Activated CD4-positive, alpha-beta T cell treated with anti-CD3 and anti-CD28 coated beads, Interleukin-2, amount 50 U/mL, for 1 hour (primary cell): ENCODE measurements around the gene RBM3.

Source experiments
- DNase-seq: peaks from one replicate; pipeline ENCODE4 v3.0.0-alpha.2; 2020

Gene RBM3

DNA sequence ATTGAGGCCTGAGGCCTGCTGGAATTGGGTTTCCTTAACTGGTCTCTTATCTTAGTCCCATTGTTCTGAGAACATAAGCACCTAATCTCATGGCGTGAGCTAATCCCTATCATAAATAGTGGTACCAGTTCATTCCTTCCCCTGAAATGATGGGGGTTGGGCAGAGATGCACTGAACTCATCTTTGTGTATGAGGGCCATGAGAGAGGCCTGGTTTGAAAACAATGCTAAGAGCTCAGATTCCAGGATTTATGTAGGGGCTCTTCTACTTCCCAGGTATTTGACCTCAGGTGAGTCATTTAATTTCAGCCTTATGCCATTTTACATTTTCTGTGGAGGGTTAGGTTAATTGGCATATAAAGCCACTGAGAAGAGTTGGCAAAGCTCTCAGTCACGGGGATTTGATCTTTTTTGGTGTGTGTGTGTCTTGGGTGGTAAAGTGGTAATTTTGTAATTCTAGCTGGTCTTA, 4.4 kb downstream of the RBM3 start:
- no peak for DNase-seq

- no peak for DNase-seq
Measured at GRCh38 chrX:48579259-48579658, 5.0 kb downstream of the RBM3 start.

- no peak for DNase-seq
Measured at GRCh38 chrX:48580662-48581061, 6.4 kb downstream of the RBM3 start.

- no peak for DNase-seq
Measured at GRCh38 chrX:48584698-48585097, 10.4 kb downstream of the RBM3 start.

- no peak for DNase-seq
Measured at GRCh38 chrX:48589482-48590162, 15.3 kb downstream of the RBM3 start.

DNA sequence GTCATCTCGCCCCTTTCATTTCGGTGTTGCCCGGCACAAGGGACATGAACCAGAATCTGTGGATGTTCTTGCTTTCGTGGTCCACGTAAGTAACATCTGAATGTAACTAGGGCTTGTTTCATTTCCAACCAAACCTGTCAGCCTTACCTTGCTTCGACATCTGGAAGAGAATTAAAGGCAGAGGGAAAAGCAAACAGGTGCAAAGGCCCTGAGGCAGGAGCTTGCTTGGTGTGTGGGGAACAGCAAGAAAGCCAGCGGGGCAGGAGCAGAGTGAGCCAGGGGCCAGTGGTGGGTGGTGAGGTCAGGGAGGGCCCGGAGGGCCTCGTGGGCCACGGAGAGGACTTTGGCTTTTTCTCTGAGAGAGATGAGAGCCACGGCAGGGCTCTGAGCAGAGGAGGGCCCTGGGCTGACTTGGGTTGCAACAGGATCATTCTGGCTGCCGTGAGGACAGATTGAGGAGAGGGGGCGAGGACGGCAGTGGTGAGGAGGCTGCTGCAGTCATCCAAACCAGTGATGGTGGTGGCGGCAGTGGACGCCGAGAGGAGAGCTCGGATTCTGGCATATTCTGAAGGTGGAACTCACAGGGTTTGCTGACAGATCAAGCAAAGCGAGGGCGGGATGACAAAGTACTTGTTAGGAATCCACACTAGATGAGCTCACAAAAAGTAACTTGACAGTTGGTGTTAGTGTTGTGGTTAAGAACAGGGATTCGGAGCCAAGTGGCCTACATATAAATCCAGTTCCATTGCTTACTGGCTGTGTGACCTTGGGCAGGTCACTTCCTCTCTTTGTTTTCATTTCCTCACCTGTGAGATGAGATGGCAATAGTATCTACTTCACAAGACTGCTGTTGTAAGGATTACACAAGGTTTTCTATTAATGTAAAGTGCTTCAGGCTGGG, 16.2 kb downstream of the RBM3 start:
- DNase-seq = no peak

DNA sequence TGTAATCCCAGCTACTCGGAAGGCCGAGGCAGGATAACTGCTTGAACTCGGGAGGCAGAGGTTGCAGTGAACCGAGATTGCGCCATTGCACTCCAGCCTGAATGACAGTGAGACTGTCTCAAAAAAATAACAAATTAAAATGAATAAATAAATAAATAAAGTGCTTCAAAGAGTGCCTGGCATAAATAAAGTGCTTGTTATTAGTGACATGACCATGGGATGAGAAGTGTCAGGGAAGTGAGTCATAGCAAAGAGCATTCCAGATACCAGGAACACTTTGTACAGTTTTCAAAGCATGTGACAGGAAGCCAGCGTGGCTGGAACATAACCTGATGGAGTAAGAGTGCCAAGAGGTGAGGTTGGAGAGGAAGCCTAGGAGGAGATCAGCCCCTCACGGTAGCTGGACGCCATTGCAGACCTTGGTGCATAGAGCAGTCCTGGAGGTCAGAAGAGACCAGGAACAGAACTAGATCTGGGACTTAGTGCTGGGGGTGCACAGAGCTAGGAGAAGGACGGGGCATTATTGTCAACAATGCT, 17.0 kb downstream of the RBM3 start:
- DNase-seq = no peak

DNA sequence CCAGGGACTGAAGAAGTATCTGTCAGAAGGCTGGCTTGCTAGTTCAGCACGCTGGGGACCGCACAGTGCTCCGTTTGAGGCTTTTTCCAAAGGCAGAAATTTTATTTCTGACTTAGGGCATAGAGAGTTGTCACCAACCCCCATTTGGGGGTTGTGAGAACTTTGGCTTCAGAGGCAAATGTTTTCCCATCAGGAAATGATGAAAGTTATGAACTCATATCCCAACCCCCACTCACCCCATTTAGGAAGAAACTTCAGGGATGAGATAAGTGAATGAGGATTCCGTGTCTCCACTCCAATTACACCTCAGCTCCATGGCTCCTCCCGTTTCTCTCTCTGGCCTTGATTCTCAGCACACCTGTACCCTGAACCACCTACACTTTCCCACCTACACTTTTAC, 18.7 kb downstream of the RBM3 start:
- no peak for DNase-seq

GRCh38 chrX:48595929-48596328, 21.6 kb downstream of the RBM3 start:
- no peak for DNase-seq

DNA sequence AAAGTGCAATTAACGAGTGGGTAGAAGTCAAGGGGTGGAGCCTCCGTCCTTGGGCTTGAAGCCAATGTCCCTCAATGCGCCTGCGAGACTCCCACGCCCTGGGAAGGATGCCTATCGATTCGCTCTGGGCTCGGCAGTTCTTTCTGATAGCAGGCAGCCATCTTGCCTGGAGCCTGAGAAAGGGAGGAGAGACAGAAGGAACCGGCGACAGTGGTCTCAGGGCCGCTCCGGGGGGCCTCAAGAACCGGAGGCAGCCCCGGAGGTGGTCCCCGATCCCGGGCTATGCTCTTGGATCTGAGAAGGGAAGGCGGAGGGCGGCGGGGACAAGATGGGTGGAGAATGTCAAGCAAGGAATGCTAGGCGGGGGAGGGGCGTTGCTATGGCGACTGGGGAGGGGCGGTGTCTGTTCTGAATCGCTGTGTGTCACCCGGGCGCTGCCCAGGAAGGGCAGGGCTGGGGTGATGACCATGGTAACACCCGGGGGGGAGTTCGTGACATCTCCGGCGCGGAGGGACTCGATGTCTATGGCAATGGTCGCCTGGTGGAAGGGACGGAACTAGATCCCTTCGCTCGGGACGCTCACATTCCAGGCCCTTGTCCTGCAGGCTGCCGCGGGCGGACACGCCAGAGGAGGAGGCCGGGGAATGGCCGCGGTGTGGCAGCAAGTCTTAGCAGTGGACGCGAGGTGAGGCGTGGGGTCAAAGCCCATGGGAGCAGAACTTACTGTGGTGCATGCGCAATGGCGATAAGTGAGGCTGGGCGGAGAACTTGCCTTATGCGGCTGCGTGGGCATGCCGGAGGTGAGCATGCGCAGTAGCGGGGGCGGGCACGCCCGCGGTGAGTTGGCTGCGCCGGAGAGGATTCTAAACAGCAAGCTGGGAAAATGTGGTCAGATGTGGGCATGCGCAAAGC, 23.3 kb downstream of the RBM3 start, which contains the start of gene WDR13:
Gene WDR13 (plus strand): TSS at position 140 of the 912 bp plus-strand sequence. CDS start 505 bp downstream, at position 645.
- peak; percentile 88 for DNase-seq

GRCh38 chrX:48598614-48599013, 24.3 kb downstream of the RBM3 start:
- no peak for DNase-seq

DNA sequence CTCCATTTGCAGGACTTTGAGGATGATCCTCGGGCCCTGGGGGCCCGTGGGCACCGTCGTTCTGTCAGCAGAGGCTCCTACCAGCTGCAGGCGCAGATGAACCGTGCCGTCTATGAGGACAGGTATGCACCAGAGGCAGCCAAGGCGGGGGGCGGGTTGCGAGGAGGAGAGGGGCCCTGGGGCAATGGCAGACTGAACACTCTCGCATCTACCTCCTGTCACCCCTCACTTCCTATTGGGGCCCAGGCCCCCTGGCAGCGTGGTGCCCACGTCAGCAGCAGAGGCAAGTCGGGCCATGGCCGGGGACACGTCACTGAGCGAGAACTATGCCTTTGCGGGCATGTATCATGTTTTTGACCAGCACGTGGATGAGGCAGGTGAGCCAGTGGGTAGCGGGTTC, 25.1 kb downstream of the RBM3 start:
- no peak for DNase-seq

- no peak for DNase-seq
Measured at GRCh38 chrX:48600226-48600625, 25.9 kb downstream of the RBM3 start.

- no peak for DNase-seq
Measured at GRCh38 chrX:48601741-48602394, 27.6 kb downstream of the RBM3 start.

DNA sequence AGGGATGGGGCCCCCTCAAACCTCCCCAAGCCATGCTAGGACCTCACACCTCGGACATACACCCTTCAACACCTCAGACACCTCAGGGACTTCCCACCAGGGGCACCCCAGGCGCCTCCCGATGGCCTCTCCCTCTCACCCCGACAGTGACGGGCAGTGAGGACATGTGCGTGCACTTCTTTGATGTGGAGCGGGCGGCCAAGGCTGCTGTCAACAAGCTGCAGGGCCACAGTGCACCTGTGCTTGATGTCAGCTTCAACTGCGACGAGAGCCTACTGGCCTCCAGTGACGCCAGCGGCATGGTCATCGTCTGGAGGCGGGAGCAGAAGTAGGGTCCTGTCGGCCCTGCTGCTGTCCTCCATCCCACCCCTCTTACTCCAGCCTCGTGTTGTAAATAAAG, 30.4 kb downstream of the RBM3 start:
- no peak for DNase-seq

- no peak for DNase-seq
Measured at GRCh38 chrX:48606091-48606490, 31.8 kb downstream of the RBM3 start.

- no peak for DNase-seq
Measured at GRCh38 chrX:48611703-48612102, 37.4 kb downstream of the RBM3 start.

DNA sequence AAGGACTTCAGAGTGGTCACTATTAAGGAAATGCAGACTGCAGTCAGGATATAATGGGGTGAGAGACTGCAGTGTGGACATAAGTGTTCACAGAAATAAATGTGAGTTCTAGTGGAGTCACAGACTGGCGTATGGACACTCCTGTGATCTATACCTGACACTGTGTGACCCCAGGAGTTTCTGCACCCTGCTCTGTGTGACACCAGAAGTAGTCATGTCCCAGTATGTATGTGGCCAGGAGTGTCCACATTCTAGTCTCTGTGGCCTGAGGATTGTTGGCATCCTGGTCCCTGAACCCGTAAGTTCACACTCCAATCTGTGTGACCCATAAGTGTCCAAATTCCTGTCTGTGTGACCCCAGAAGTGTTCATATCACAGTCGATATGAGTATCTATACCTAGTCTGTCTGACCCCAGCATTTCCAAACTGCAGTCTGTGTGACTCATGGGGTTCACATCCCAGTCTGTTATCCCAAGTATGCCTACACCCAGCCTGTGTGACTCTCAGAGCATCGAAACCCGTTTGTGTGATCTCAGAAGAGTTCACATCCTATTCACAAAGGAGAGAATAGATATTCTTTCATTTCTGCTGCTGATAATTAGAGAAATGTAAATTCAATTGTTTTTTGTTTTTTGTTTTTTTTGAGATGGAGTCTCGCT, 39.3 kb downstream of the RBM3 start:
- DNase-seq = no peak

DNA sequence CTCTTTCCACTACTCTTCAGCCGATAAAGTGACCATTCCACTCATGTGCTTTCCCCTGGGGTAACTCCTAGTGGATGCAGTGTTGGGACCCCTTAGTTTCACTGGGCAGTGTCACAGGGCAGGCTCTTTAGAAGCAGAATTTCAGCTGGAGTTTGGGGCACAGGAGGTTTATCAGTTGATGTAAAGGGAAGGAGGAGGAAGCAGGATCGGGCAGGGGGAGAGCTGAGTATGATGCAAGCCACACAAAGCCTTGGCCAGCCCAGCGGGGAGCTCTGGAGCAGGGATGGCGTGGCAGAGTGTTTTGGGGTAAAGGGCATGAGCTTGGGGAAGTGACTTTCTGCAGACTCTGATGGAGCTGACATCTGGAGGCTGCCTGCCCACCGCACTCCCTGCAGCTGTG, 42.3 kb downstream of the RBM3 start:
- DNase-seq = no peak

DNA sequence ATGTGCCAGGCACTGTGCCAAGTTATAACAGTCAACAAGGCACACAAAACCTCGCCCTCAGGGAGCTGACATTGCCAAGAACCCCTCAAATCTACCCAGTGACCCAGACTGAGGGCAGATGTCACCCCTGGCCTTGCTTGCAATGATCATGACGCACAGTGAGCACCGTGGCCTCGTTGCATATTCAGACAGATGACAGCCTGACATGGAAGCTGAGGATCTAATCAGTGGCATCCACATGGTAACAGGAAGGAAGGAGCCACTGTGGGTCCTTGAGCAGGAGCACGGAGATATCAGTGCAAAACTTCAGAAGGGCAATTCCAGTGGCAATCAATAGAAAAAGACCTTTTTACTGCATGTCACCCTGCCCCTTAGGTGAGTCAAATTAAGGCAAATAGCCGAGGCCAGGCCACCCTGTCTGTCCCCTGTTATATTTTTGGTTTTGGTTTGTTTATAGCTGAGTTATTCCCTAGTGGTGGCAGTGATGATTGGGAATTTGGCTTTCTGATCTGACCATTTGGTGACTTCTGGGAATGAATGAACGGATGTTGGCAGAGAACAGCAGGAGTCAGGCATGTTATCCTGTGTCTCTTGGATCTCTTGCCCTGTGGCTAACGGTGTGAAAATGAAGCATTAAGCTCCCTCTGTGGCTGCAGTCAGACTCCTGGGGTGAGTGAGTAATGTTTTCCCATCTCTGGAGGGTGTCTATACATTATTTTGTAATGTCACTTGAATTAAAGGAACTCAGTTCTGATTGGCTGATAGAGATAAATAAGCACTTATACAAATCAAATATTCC, 43.5 kb downstream of the RBM3 start:
- DNase-seq = no peak
